ENCODE results near the gene ZNF618.

Gene ZNF618

DNA sequence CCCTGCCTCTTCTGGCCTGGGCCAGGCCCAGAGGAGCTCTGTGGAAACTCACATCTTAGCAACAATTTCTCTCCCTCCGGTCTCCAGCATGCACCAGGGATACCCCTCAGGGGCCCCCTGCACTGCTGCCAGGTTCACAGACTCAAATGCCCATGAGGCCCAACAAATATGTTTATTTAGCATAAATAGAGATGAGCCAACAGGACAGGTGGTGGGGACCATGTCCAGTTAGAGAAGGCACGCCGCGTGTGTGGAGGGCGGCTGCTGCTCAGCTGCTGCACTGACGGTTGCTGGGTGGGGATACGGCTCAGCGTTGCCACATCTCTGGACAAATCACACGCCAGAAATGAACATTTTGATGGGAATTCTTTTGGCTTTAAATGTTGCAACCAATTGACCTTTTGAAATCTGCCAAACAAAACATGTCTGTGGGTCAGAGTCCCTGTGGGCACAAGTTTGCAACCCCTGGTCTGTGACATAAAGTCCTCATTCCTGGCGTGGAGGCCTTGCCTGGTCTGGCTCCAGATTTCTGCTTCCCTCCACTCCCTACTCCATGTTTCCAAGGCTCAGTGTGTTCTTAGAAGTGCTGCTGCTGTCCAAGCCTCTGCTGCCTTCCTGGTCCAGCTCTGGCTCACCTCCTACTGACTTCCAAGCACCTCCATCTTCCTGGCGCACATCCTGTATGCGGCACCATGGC is 113.1 kb downstream of the ZNF618 start:
- H3K4me3 ChIP-seq (ENCODE audit: low read length) = no peak overlapping the region
- DNase-seq (ENCODE audit: low read depth) = no peak
- TF ChIP-seq, protein P1, sequence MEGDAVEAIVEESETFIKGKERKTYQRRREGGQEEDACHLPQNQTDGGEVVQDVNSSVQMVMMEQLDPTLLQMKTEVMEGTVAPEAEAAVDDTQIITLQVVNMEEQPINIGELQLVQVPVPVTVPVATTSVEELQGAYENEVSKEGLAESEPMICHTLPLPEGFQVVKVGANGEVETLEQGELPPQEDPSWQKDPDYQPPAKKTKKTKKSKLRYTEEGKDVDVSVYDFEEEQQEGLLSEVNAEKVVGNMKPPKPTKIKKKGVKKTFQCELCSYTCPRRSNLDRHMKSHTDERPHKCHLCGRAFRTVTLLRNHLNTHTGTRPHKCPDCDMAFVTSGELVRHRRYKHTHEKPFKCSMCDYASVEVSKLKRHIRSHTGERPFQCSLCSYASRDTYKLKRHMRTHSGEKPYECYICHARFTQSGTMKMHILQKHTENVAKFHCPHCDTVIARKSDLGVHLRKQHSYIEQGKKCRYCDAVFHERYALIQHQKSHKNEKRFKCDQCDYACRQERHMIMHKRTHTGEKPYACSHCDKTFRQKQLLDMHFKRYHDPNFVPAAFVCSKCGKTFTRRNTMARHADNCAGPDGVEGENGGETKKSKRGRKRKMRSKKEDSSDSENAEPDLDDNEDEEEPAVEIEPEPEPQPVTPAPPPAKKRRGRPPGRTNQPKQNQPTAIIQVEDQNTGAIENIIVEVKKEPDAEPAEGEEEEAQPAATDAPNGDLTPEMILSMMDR (IDR thresholded peaks at IDR 0.05; ENCODE audit: insufficient read depth, low read depth, low read length, missing control alignments) = no peak

DNA sequence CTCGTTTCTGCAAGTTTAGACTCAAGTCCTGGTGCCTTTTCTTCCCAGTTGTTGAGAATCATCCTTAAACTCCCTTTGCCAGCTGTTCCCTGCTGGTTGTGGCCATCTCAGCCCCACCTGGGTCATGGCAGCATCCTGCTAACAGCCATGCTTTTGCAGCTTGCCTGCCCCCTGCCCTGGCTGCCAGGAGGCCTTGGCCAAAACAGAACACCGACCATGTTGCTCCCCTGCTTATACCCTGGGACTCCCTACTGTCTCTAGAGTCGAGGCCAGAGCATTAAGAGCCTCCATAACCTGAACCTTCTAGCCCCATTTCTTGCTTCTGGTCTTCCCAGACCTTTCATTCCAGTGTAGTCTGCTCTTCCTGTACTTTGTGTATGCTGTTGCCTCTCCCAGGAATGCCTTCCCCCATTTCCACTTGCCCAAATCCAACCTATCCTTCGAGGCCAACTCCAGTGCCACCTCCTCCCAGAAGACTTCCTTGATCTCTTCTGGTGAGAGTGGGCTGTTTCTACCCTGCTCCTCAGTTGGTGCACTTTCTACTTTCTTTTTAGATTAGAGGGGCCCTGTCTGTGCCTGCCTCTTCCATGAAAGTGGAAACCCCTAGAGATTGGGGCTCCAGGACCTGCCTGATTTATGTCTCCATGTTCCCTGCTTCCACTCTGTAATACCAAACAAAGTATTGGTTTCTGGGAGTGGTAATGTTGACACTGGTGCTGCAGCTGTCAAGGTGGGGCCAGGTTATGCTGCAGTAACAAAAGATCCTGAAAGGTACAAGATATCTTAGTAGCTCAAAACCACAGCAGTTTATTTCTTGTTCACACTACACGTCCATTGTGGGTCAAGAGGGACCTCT is 113.8 kb downstream of the ZNF618 start:
- no peak for DNase-seq (ENCODE audit: low read depth)
- no peak overlapping the region for H3K4me3 ChIP-seq (ENCODE audit: low read length)
- TF ChIP-seq, protein P1 (IDR thresholded peaks at IDR 0.05; ENCODE audit: insufficient read depth, low read depth, low read length, missing control alignments) = no peak

DNA sequence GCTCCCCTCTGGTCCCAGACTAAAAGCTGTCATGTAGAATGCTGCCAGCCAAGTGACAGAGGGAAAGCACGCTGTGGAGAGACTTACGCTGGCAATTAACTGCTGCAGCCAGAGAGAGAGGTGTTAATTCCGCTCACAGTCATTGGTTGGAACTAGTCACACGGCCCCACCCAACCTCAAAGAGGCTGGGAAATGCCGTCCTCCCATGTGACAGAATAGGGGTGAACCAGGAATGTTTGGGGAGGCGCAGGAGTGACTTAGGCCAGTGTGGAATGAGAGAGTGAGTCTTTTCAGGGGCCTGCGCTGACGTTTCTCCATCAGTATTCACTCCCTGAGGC is 114.4 kb downstream of the ZNF618 start:
- TF ChIP-seq, protein P1 (IDR thresholded peaks at IDR 0.05; ENCODE audit: insufficient read depth, low read depth, low read length, missing control alignments) = no peak
- no peak for DNase-seq (ENCODE audit: low read depth)
- no peak overlapping the region for H3K4me3 ChIP-seq (ENCODE audit: low read length)

DNA sequence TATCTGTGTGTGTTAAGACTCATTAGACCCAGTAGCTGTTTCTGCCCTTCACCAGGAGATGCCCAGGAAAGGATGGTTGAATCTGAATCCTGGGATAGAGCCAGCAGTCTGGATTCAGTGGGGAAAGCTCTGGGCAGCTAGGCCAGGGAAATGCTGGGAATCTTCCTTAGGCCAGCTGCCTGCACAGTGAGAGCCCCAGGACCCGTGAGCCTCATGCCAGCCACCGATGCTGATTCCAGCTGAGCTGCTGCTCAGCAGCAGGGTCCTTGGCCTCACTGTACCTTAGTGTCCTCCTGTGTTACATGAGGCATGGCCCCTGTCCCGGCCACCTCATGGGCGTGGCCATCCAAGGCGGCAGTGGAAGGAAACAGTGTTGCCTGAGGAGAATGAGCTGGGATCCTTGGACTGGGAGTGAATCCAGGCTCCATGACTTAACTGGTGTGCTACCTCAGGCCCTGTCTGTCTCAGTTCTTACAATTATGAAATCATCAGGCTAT is 114.9 kb downstream of the ZNF618 start:
- H3K4me3 ChIP-seq (ENCODE audit: low read length) = no peak overlapping the region
- TF ChIP-seq, protein P1 (IDR thresholded peaks at IDR 0.05; ENCODE audit: insufficient read depth, low read depth, low read length, missing control alignments) = no peak
- DNase-seq (ENCODE audit: low read depth) = no peak

DNA sequence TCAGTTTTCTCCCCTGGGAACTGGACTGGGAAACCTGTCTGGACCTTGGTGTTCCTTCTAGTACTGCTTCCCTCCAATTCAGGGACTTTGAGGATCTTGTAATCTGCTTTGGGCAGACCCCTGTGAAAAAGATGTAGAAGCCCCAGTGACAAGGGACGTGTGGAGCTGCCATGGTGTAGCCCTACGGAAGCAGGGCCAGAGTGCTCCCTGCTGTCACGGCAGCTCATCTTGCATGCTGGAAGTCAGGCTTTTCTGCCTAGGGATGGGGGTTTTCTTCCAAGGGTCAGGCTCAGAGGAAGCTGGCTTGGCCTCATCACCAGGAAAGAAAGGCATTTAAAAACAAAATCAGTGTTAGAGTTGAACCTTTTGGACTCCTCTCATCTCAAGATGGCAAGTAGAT is 115.6 kb downstream of the ZNF618 start:
- TF ChIP-seq, protein P1 (IDR thresholded peaks at IDR 0.05; ENCODE audit: insufficient read depth, low read depth, low read length, missing control alignments) = no peak
- DNase-seq (ENCODE audit: low read depth) = no peak
- no peak overlapping the region for H3K4me3 ChIP-seq (ENCODE audit: low read length)

DNA sequence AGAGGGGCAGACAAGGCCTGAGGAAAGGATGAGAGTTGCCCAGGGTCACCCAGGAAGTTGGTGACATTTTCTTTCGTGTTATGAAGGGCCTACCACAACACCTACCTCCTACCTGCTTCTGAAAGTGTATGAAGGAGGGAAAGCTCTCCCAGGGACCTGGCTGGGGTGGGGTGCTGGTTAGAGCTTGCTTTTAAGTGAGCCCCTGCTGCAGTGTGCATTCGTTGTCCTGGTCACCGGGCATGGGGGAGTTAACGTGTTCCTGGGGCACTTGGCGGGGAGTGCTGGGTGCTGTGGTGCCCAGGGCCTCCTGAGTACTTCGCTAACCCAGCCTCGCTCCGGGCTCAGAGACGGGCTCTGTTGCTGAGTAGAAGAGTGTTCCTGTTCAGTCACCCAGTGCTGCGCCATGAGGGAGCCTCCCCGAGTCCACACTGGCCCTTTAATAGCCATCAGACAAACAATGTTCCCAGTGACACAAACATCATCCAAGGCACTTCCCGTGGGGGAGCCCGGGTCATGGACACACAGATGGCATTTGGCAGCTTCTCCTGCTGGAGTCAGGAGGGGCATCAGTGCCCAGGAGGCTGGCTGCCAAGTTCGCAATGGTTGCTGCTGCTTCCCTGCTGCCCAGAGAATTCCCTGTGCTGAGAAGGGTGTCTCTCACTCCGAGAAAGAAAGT is 116.3 kb downstream of the ZNF618 start:
- H3K4me3 ChIP-seq (ENCODE audit: low read length) = no peak overlapping the region
- DNase-seq (ENCODE audit: low read depth) = no peak
- TF ChIP-seq, protein P1 (IDR thresholded peaks at IDR 0.05; ENCODE audit: insufficient read depth, low read depth, low read length, missing control alignments) = no peak

Data from epithelial cell of esophagus (primary cell).